ENCODE data around the gene IER5L.

IER5L gene

GRCh38 chr9:129221233-129221632 lies 43.2 kb upstream of the IER5L start:
- H3K36me3 ChIP-seq (ENCODE audit: insufficient read depth, low read length), result no peaks in the 10 kb centered on the region
- H3K27ac ChIP-seq, result no peak overlapping the region
- H3K4me3 ChIP-seq, result no peak overlapping the region
- no peaks in the 10 kb centered on the region for H3K9me3 ChIP-seq (ENCODE audit: low read depth, low read length)
- H3K9ac ChIP-seq (ENCODE audit: insufficient read length), result no peak overlapping the region
- TF ChIP-seq FOXP2 (optimal IDR thresholded peaks at IDR 0.05; ENCODE audit: control extremely low read depth, extremely low read length, insufficient read depth) (no peak), EZH2 (IDR thresholded peaks at IDR 0.05) (no peak), POLR2AphosphoS5 (IDR thresholded peaks at IDR 0.05; ENCODE audit: borderline replicate concordance, low read depth, low read length) (no peak)
- DNase-seq (ENCODE audit: low read depth, low spot score), result no peak

- Histone ChIP-seq H3K36me3 (ENCODE audit: insufficient read depth, low read length) (no peaks in the 10 kb centered on the region), H3K9ac (ENCODE audit: insufficient read length) (no peak overlapping the region), H3K9me3 (ENCODE audit: low read depth, low read length) (no peaks in the 10 kb centered on the region), H3K27ac (no peak overlapping the region), H3K4me3 (no peak overlapping the region)
- TF ChIP-seq FOXP2 (optimal IDR thresholded peaks at IDR 0.05; ENCODE audit: control extremely low read depth, extremely low read length, insufficient read depth) (no peak), POLR2AphosphoS5 (IDR thresholded peaks at IDR 0.05; ENCODE audit: borderline replicate concordance, low read depth, low read length) (no peak), EZH2 (IDR thresholded peaks at IDR 0.05) (no peak)
- no peak for DNase-seq (ENCODE audit: low read depth, low spot score)
Measured at GRCh38 chr9:129220771-129221170, 42.7 kb upstream of the IER5L start.

- Histone ChIP-seq H3K9me3 (ENCODE audit: low read depth, low read length) (no peaks in the 10 kb centered on the region), H3K4me3 (no peak overlapping the region), H3K9ac (ENCODE audit: insufficient read length) (no peak overlapping the region), H3K27ac (no peak overlapping the region), H3K36me3 (ENCODE audit: insufficient read depth, low read length) (no peaks in the 10 kb centered on the region)
- no peak for DNase-seq (ENCODE audit: low read depth, low spot score)
- TF ChIP-seq FOXP2 (optimal IDR thresholded peaks at IDR 0.05; ENCODE audit: control extremely low read depth, extremely low read length, insufficient read depth) (no peak), EZH2 (IDR thresholded peaks at IDR 0.05) (no peak), POLR2AphosphoS5 (IDR thresholded peaks at IDR 0.05; ENCODE audit: borderline replicate concordance, low read depth, low read length) (no peak)
Measured at GRCh38 chr9:129218918-129219317, 40.9 kb upstream of the IER5L start.

- TF ChIP-seq EZH2 (IDR thresholded peaks at IDR 0.05) (no peak), FOXP2 (optimal IDR thresholded peaks at IDR 0.05; ENCODE audit: control extremely low read depth, extremely low read length, insufficient read depth) (no peak), POLR2AphosphoS5 (IDR thresholded peaks at IDR 0.05; ENCODE audit: borderline replicate concordance, low read depth, low read length) (no peak)
- no peak for DNase-seq (ENCODE audit: low read depth, low spot score)
- H3K9me3 ChIP-seq (ENCODE audit: low read depth, low read length), result no peaks in the 10 kb centered on the region
- no peak overlapping the region for H3K27ac ChIP-seq
- H3K9ac ChIP-seq (ENCODE audit: insufficient read length), result no peak overlapping the region
- H3K4me3 ChIP-seq, result no peak overlapping the region
- H3K36me3 ChIP-seq (ENCODE audit: insufficient read depth, low read length), result no peaks in the 10 kb centered on the region
Measured at GRCh38 chr9:129218272-129218625, 40.2 kb upstream of the IER5L start.

GRCh38 chr9:129213551-129213950 lies 35.5 kb upstream of the IER5L start:
- Histone ChIP-seq H3K9ac (ENCODE audit: insufficient read length) (no peak overlapping the region), H3K9me3 (ENCODE audit: low read depth, low read length) (no peaks in the 10 kb centered on the region), H3K36me3 (ENCODE audit: insufficient read depth, low read length) (no peaks in the 10 kb centered on the region), H3K27ac (no peak overlapping the region), H3K4me3 (no peak overlapping the region)
- DNase-seq (ENCODE audit: low read depth, low spot score), result no peak
- no peak for TF ChIP-seq EZH2 (IDR thresholded peaks at IDR 0.05)
- TF ChIP-seq POLR2AphosphoS5 (IDR thresholded peaks at IDR 0.05; ENCODE audit: borderline replicate concordance, low read depth, low read length), result no peak
- TF ChIP-seq FOXP2 (optimal IDR thresholded peaks at IDR 0.05; ENCODE audit: control extremely low read depth, extremely low read length, insufficient read depth), result no peak

GRCh38 chr9:129211686-129212085 lies 33.6 kb upstream of the IER5L start:
- H3K9me3 ChIP-seq (ENCODE audit: low read depth, low read length), result no peaks in the 10 kb centered on the region
- H3K9ac ChIP-seq (ENCODE audit: insufficient read length), result no peak overlapping the region
- no peak for DNase-seq (ENCODE audit: low read depth, low spot score)
- H3K4me3 ChIP-seq, result no peak overlapping the region
- no peak for TF ChIP-seq POLR2AphosphoS5 (IDR thresholded peaks at IDR 0.05; ENCODE audit: borderline replicate concordance, low read depth, low read length)
- TF ChIP-seq EZH2 (IDR thresholded peaks at IDR 0.05), result no peak
- no peak for TF ChIP-seq FOXP2 (optimal IDR thresholded peaks at IDR 0.05; ENCODE audit: control extremely low read depth, extremely low read length, insufficient read depth)
- H3K36me3 ChIP-seq (ENCODE audit: insufficient read depth, low read length), result no peaks in the 10 kb centered on the region
- H3K27ac ChIP-seq, result no peak overlapping the region

GRCh38 chr9:129210125-129210524 lies 32.1 kb upstream of the IER5L start:
- Histone ChIP-seq H3K9ac (ENCODE audit: insufficient read length) (no peak overlapping the region), H3K9me3 (ENCODE audit: low read depth, low read length) (no peaks in the 10 kb centered on the region), H3K27ac (no peak overlapping the region), H3K36me3 (ENCODE audit: insufficient read depth, low read length) (no peaks in the 10 kb centered on the region), H3K4me3 (no peak overlapping the region)
- no peak for DNase-seq (ENCODE audit: low read depth, low spot score)
- TF ChIP-seq FOXP2 (optimal IDR thresholded peaks at IDR 0.05; ENCODE audit: control extremely low read depth, extremely low read length, insufficient read depth) (no peak), POLR2AphosphoS5 (IDR thresholded peaks at IDR 0.05; ENCODE audit: borderline replicate concordance, low read depth, low read length) (no peak), EZH2 (IDR thresholded peaks at IDR 0.05) (no peak)

- Histone ChIP-seq H3K27ac (no peak overlapping the region), H3K9ac (ENCODE audit: insufficient read length) (no peak overlapping the region), H3K9me3 (ENCODE audit: low read depth, low read length) (no peaks in the 10 kb centered on the region), H3K4me3 (no peak overlapping the region), H3K36me3 (ENCODE audit: insufficient read depth, low read length) (no peaks in the 10 kb centered on the region)
- TF ChIP-seq EZH2 (IDR thresholded peaks at IDR 0.05), result no peak
- no peak for TF ChIP-seq POLR2AphosphoS5 (IDR thresholded peaks at IDR 0.05; ENCODE audit: borderline replicate concordance, low read depth, low read length)
- no peak for TF ChIP-seq FOXP2 (optimal IDR thresholded peaks at IDR 0.05; ENCODE audit: control extremely low read depth, extremely low read length, insufficient read depth)
- DNase-seq (ENCODE audit: low read depth, low spot score), result no peak
Measured at GRCh38 chr9:129209580-129209979, 31.5 kb upstream of the IER5L start.

GRCh38 chr9:129209109-129209508 lies 31.0 kb upstream of the IER5L start:
- H3K27ac ChIP-seq, result no peak overlapping the region
- H3K4me3 ChIP-seq, result no peak overlapping the region
- no peak overlapping the region for H3K9ac ChIP-seq (ENCODE audit: insufficient read length)

More at GRCh38 chr9:129209109-129209508, 31.0 kb upstream of the IER5L start:
- no peaks in the 10 kb centered on the region for H3K36me3 ChIP-seq (ENCODE audit: insufficient read depth, low read length)
- DNase-seq (ENCODE audit: low read depth, low spot score), result no peak
- TF ChIP-seq EZH2 (IDR thresholded peaks at IDR 0.05) (no peak), POLR2AphosphoS5 (IDR thresholded peaks at IDR 0.05; ENCODE audit: borderline replicate concordance, low read depth, low read length) (no peak), FOXP2 (optimal IDR thresholded peaks at IDR 0.05; ENCODE audit: control extremely low read depth, extremely low read length, insufficient read depth) (no peak)
- no peaks in the 10 kb centered on the region for H3K9me3 ChIP-seq (ENCODE audit: low read depth, low read length)

Data from SK-N-MC (cell line).